Fibroblast of the aortic adventitia (primary cell): ENCODE measurements around the gene HSPA1L. TPM values are rescaled to one million over a fixed set of nuclear protein-coding genes. Genes with fewer than 3 reads are reported as not detected.

Source experiments
- DNase-seq: peaks from one replicate; pipeline ENCODE4 v3.0.0-alpha.2; 2010; ENCODE audit warnings: low read depth
- H3K4me3 ChIP-seq: 2 replicates; pipeline ENCODE4 v1.5.1; 2011; ENCODE audit warnings: low read depth, mild to moderate bottlenecking, control low read depth, low read length, moderate library complexity
- CTCF ChIP-seq: IDR thresholded peaks from 2 replicates; pipeline ENCODE4 v1.5.1; 2011; ENCODE audit warnings: mild to moderate bottlenecking, low read length, control low read depth, inconsistent platforms; ENCODE audit not compliant: insufficient read depth
- total RNA-seq: library from RNA; depleted of rRNA; stranded (reverse); fragments of >200 nt; gene quantifications from 2 replicates; pipeline ENCODE4 v1.2.3, GENCODE V29; 2012; ENCODE audit warnings: low replicate concordance

HSPA1L gene
- total RNA-seq, 1 donor, result 1.4 TPM

GRCh38 chr6:31784098-31784925, 30.8 kb downstream of the HSPA1L start:
- no peak for TF ChIP-seq CTCF
- no peak for DNase-seq
- H3K4me3 ChIP-seq, result no peak overlapping the region

GRCh38 chr6:31782126-31782855, 32.8 kb downstream of the HSPA1L start:
- no peak for DNase-seq
- TF ChIP-seq CTCF, result no peak
- no peak overlapping the region for H3K4me3 ChIP-seq

GRCh38 chr6:31781244-31782125, 33.6 kb downstream of the HSPA1L start:
- no peak for DNase-seq
- TF ChIP-seq CTCF, result no peak
- no peak overlapping the region for H3K4me3 ChIP-seq

GRCh38 chr6:31780507-31781243, 34.4 kb downstream of the HSPA1L start:
- H3K4me3 ChIP-seq, result no peak overlapping the region
- no peak for TF ChIP-seq CTCF
- DNase-seq, result no peak

GRCh38 chr6:31779908-31780307, 35.2 kb downstream of the HSPA1L start:
- no peak for TF ChIP-seq CTCF
- no peak for DNase-seq
- H3K4me3 ChIP-seq, result no peak overlapping the region
